ENCODE data around the gene EFCAB7.

Gene EFCAB7

GRCh38 chr1:63498106-63498505 lies 25.2 kb upstream of the EFCAB7 start:
- H3K4me1 ChIP-seq (ENCODE audit: insufficient read depth, insufficient read length), result no peaks in the 10 kb centered on the region
- no peak for DNase-seq (ENCODE audit: low read depth, low spot score)
- no peaks in the 10 kb centered on the region for H3K9me3 ChIP-seq (ENCODE audit: insufficient read depth, low read length)
- no peak overlapping the region for H3K4me3 ChIP-seq (ENCODE audit: insufficient read length, low read depth)
- H3K27me3 ChIP-seq (ENCODE audit: insufficient read depth, insufficient read length), result no peaks in the 10 kb centered on the region
- H3K36me3 ChIP-seq (ENCODE audit: insufficient read depth, insufficient read length, low read length), result peaks cover 19% of the 10 kb centered on the region
- no peak for TF ChIP-seq YY1 (IDR thresholded peaks at IDR 0.05; ENCODE audit: insufficient read depth, insufficient read length)
- TF ChIP-seq SUZ12 (IDR thresholded peaks at IDR 0.05; ENCODE audit: extremely low read depth, insufficient read depth, insufficient read length), result no peak
- no peak for TF ChIP-seq ZNF274 (IDR thresholded peaks at IDR 0.05; ENCODE audit: low read depth, low read length)
- no peak overlapping the region for H3K9ac ChIP-seq (ENCODE audit: insufficient read length, low read depth)

- no peaks in the 10 kb centered on the region for H3K9me3 ChIP-seq (ENCODE audit: insufficient read depth, low read length)
- no peak overlapping the region for H3K9ac ChIP-seq (ENCODE audit: insufficient read length, low read depth)
- peaks cover 21% of the 10 kb centered on the region for H3K36me3 ChIP-seq (ENCODE audit: insufficient read depth, insufficient read length, low read length)
- H3K4me1 ChIP-seq (ENCODE audit: insufficient read depth, insufficient read length), result no peaks in the 10 kb centered on the region
- TF ChIP-seq ZNF274 (IDR thresholded peaks at IDR 0.05; ENCODE audit: low read depth, low read length), result no peak
- TF ChIP-seq YY1 (IDR thresholded peaks at IDR 0.05; ENCODE audit: insufficient read depth, insufficient read length), result no peak
- TF ChIP-seq SUZ12 (IDR thresholded peaks at IDR 0.05; ENCODE audit: extremely low read depth, insufficient read depth, insufficient read length), result no peak
- H3K27me3 ChIP-seq (ENCODE audit: insufficient read depth, insufficient read length), result no peaks in the 10 kb centered on the region
- DNase-seq (ENCODE audit: low read depth, low spot score), result no peak
- no peak overlapping the region for H3K4me3 ChIP-seq (ENCODE audit: insufficient read length, low read depth)
Observed at GRCh38 chr1:63501256-63501655, 22.1 kb upstream of the EFCAB7 start.

- TF ChIP-seq ZNF274 (IDR thresholded peaks at IDR 0.05; ENCODE audit: low read depth, low read length) (no peak), YY1 (IDR thresholded peaks at IDR 0.05; ENCODE audit: insufficient read depth, insufficient read length) (no peak), SUZ12 (IDR thresholded peaks at IDR 0.05; ENCODE audit: extremely low read depth, insufficient read depth, insufficient read length) (no peak)
- H3K4me3 ChIP-seq (ENCODE audit: insufficient read length, low read depth), result no peak overlapping the region
- no peaks in the 10 kb centered on the region for H3K9me3 ChIP-seq (ENCODE audit: insufficient read depth, low read length)
- H3K27me3 ChIP-seq (ENCODE audit: insufficient read depth, insufficient read length), result no peaks in the 10 kb centered on the region
- no peak overlapping the region for H3K9ac ChIP-seq (ENCODE audit: insufficient read length, low read depth)
- H3K4me1 ChIP-seq (ENCODE audit: insufficient read depth, insufficient read length), result no peaks in the 10 kb centered on the region
- H3K36me3 ChIP-seq (ENCODE audit: insufficient read depth, insufficient read length, low read length), result peaks cover 44% of the 10 kb centered on the region
- DNase-seq (ENCODE audit: low read depth, low spot score), result no peak
Observed at GRCh38 chr1:63506782-63507181, 16.5 kb upstream of the EFCAB7 start.

- no peaks in the 10 kb centered on the region for H3K27me3 ChIP-seq (ENCODE audit: insufficient read depth, insufficient read length)
- H3K4me3 ChIP-seq (ENCODE audit: insufficient read length, low read depth), result no peak overlapping the region
- no peaks in the 10 kb centered on the region for H3K4me1 ChIP-seq (ENCODE audit: insufficient read depth, insufficient read length)
- no peak overlapping the region for H3K9ac ChIP-seq (ENCODE audit: insufficient read length, low read depth)
- peaks cover 14% of the 10 kb centered on the region for H3K9me3 ChIP-seq (ENCODE audit: insufficient read depth, low read length)
- H3K36me3 ChIP-seq (ENCODE audit: insufficient read depth, insufficient read length, low read length), result peaks cover 41% of the 10 kb centered on the region
- no peak for TF ChIP-seq YY1 (IDR thresholded peaks at IDR 0.05; ENCODE audit: insufficient read depth, insufficient read length)
- no peak for TF ChIP-seq ZNF274 (IDR thresholded peaks at IDR 0.05; ENCODE audit: low read depth, low read length)
- DNase-seq (ENCODE audit: low read depth, low spot score), result no peak
Observed at GRCh38 chr1:63509718-63510117, 13.6 kb upstream of the EFCAB7 start.

GRCh38 chr1:63512584-63512983 lies 10.7 kb upstream of the EFCAB7 start:
- Histone ChIP-seq H3K27me3 (ENCODE audit: insufficient read depth, insufficient read length) (no peaks in the 10 kb centered on the region), H3K4me3 (ENCODE audit: insufficient read length, low read depth) (no peak overlapping the region), H3K4me1 (ENCODE audit: insufficient read depth, insufficient read length) (no peaks in the 10 kb centered on the region), H3K36me3 (ENCODE audit: insufficient read depth, insufficient read length, low read length) (peaks cover 27% of the 10 kb centered on the region), H3K9ac (ENCODE audit: insufficient read length, low read depth) (no peak overlapping the region), H3K9me3 (ENCODE audit: insufficient read depth, low read length) (peaks cover 14% of the 10 kb centered on the region)
- DNase-seq (ENCODE audit: low read depth, low spot score), result no peak
- no peak for TF ChIP-seq SUZ12 (IDR thresholded peaks at IDR 0.05; ENCODE audit: extremely low read depth, insufficient read depth, insufficient read length)
- TF ChIP-seq YY1 (IDR thresholded peaks at IDR 0.05; ENCODE audit: insufficient read depth, insufficient read length), result no peak
- no peak for TF ChIP-seq ZNF274 (IDR thresholded peaks at IDR 0.05; ENCODE audit: low read depth, low read length)

GRCh38 chr1:63516629-63517028 lies 6.7 kb upstream of the EFCAB7 start:
- no peaks in the 10 kb centered on the region for H3K27me3 ChIP-seq (ENCODE audit: insufficient read depth, insufficient read length)
- no peaks in the 10 kb centered on the region for H3K36me3 ChIP-seq (ENCODE audit: insufficient read depth, insufficient read length, low read length)
- DNase-seq (ENCODE audit: low read depth, low spot score), result no peak
- H3K4me1 ChIP-seq (ENCODE audit: insufficient read depth, insufficient read length), result no peaks in the 10 kb centered on the region
- TF ChIP-seq SUZ12 (IDR thresholded peaks at IDR 0.05; ENCODE audit: extremely low read depth, insufficient read depth, insufficient read length) (no peak), ZNF274 (IDR thresholded peaks at IDR 0.05; ENCODE audit: low read depth, low read length) (no peak), YY1 (IDR thresholded peaks at IDR 0.05; ENCODE audit: insufficient read depth, insufficient read length) (no peak)
- no peak overlapping the region for H3K9ac ChIP-seq (ENCODE audit: insufficient read length, low read depth)
- peaks cover 14% of the 10 kb centered on the region for H3K9me3 ChIP-seq (ENCODE audit: insufficient read depth, low read length)
- H3K4me3 ChIP-seq (ENCODE audit: insufficient read length, low read depth), result no peak overlapping the region

GRCh38 chr1:63523738-63524137 lies 413 bp downstream of the EFCAB7 start:
- H3K4me3 ChIP-seq (ENCODE audit: insufficient read length, low read depth), result peak overlapping the region; percentile 67
- no peaks in the 10 kb centered on the region for H3K36me3 ChIP-seq (ENCODE audit: insufficient read depth, insufficient read length, low read length)
- H3K4me1 ChIP-seq (ENCODE audit: insufficient read depth, insufficient read length), result no peaks in the 10 kb centered on the region
- H3K27me3 ChIP-seq (ENCODE audit: insufficient read depth, insufficient read length), result no peaks in the 10 kb centered on the region
- no peak for DNase-seq (ENCODE audit: low read depth, low spot score)
- H3K9me3 ChIP-seq (ENCODE audit: insufficient read depth, low read length), result no peaks in the 10 kb centered on the region
- no peak for TF ChIP-seq SUZ12 (IDR thresholded peaks at IDR 0.05; ENCODE audit: extremely low read depth, insufficient read depth, insufficient read length)
- TF ChIP-seq ZNF274 (IDR thresholded peaks at IDR 0.05; ENCODE audit: low read depth, low read length), result no peak
- no peak for TF ChIP-seq YY1 (IDR thresholded peaks at IDR 0.05; ENCODE audit: insufficient read depth, insufficient read length)
- peak overlapping the region; percentile 76 for H3K9ac ChIP-seq (ENCODE audit: insufficient read length, low read depth)

- Histone ChIP-seq H3K9me3 (ENCODE audit: insufficient read depth, low read length) (no peaks in the 10 kb centered on the region), H3K27me3 (ENCODE audit: insufficient read depth, insufficient read length) (no peaks in the 10 kb centered on the region), H3K4me1 (ENCODE audit: insufficient read depth, insufficient read length) (no peaks in the 10 kb centered on the region), H3K4me3 (ENCODE audit: insufficient read length, low read depth) (peak overlapping the region; percentile 67), H3K9ac (ENCODE audit: insufficient read length, low read depth) (peak overlapping the region; percentile 76), H3K36me3 (ENCODE audit: insufficient read depth, insufficient read length, low read length) (no peaks in the 10 kb centered on the region)
- TF ChIP-seq SUZ12 (IDR thresholded peaks at IDR 0.05; ENCODE audit: extremely low read depth, insufficient read depth, insufficient read length) (no peak), ZNF274 (IDR thresholded peaks at IDR 0.05; ENCODE audit: low read depth, low read length) (no peak), YY1 (IDR thresholded peaks at IDR 0.05; ENCODE audit: insufficient read depth, insufficient read length) (no peak)
- no peak for DNase-seq (ENCODE audit: low read depth, low spot score)
Observed at GRCh38 chr1:63524201-63524600, 876 bp downstream of the EFCAB7 start.

Data from NT2/D1 (cell line).